HT-29 (cell line): ENCODE measurements around the gene B4GALNT2. TPM values are rescaled to one million over a fixed set of nuclear protein-coding genes. Genes with fewer than 3 reads are reported as not detected.
"Not testable (repeated sequence)": the region's sequence is repeated elsewhere in the genome, so short reads cannot be mapped to it uniquely, and the experiment has no call there.

Experiments used
- DNase-seq: peaks from one replicate; pipeline ENCODE4 v3.0.0-alpha.2; 2015; ENCODE audit warnings: low spot score
- total RNA-seq: library from RNA; depleted of rRNA; stranded (reverse); fragments of >200 nt; shearing (Covaris generic); gene quantifications from 2 replicates; pipeline ENCODE4 v1.2.3, GENCODE V29; 2014; rRNA removed

B4GALNT2 gene, protein sequence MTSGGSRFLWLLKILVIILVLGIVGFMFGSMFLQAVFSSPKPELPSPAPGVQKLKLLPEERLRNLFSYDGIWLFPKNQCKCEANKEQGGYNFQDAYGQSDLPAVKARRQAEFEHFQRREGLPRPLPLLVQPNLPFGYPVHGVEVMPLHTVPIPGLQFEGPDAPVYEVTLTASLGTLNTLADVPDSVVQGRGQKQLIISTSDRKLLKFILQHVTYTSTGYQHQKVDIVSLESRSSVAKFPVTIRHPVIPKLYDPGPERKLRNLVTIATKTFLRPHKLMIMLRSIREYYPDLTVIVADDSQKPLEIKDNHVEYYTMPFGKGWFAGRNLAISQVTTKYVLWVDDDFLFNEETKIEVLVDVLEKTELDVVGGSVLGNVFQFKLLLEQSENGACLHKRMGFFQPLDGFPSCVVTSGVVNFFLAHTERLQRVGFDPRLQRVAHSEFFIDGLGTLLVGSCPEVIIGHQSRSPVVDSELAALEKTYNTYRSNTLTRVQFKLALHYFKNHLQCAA
- 0.18 TPM in 1 of 2 replicates, not detected in the other for total RNA-seq

DNA sequence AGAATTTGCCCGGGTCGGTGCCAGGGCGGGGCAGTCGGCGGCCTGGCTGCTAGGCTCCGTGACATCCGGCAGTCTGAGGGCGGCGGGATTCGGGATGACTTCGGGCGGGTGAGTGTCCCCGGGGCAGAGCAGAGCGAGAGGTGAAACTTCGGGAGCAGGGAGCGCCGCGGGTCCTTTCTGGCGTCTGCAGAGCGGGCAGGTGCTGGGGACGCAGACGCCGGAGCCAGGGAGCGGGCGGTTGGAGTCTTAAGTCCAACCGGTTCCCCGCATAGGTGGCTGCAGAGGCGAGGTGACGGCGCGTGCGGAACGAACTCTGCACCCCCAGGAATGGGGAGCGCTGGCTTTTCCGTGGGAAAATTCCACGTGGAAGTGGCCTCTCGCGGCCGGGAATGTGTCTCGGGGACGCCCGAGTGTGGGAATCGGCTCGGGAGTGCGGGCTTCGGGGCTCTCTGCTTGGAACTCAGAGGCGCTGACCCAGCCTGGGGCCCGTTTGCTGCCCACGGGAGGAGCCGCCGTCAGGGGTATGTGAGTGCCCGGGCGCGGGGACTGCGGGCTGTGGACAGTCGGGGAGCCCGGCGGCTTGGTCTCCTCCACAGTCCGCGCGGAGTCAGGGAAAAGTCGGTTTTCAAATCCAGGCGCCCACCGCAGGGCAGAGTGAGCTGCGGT, at the start of gene B4GALNT2:
Gene B4GALNT2, plus strand, starts transcription at position 71 of the 666 bp plus-strand sequence. Its CDS starts 24 bp downstream, at position 95.
- DNase-seq = no peak

DNA sequence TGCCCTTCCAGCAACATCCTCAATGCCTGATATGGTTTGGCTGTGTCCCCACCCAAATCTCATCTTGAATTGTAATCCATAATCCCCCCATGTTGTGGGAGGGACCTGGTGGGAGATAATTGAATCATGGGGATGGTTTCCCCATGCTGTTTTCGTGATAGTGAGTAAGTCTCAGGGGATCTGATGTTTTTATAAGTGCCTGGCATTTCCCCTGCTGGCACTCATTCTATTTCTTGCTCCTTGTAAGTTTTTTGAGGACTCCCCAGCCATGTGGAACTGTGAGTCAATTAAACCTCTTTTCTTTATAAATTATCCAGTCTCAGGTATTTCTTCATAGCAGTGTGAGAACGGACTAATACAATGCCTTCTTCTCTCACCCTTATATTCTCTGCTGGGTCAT, 47.5 kb upstream of the B4GALNT2 start:
- not testable (repeated sequence) for DNase-seq

- no peak for DNase-seq
These were observed 46.8 kb upstream of the B4GALNT2 start for GRCh38 chr17:49085565-49086315.

DNA sequence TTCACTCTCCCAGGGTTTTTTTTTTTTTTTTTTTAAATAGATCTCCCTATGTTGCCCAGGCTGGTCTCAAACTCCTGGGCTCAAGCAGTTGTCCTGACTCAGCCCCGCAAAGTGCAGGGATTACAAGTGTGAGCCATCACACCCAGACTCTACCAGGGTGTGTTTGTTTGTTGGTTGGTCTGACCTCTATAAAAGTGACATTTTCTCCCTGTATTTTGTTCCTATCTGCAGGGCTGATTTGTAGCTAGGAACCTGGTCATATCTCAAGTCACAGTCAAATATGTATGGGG, 46.3 kb upstream of the B4GALNT2 start:
- no peak for DNase-seq

- DNase-seq = no peak
These were observed 45.9 kb upstream of the B4GALNT2 start for GRCh38 chr17:49086649-49087048.

GRCh38 chr17:49089094-49089493, 43.5 kb upstream of the B4GALNT2 start:
- DNase-seq = no peak

DNA sequence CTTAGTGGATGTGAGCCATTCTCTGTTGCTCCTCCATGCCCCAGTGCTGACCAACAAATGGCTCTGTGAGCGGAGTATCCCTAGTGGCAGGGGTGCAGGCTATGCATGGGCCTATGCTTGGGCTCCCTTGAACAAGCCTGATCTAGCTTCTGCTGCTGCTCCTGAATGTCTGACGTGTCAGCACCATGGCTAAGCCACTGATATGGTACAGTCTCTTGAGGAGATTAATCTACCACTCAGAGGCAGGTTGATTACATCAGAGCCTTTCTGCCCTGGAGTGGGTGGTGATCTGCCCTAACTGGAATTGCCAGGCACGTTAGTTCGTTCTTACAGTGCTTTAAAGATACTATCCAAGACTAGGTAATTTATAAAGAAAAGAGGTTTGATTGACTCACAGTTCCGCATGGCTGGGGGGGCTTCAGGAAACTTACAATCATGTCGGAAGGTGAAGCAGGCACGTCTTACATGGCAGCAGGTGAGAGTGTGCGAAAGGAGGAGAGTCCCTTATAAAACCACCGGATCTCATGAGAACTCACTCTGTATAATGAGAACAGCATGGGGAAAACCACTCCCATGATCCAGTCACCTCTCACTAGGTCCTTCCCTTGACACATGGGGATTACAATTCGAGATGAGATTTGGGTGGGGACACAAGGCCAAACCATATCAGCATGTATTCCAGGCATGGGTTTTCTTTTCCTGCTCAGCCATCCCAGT, 41.5 kb upstream of the B4GALNT2 start:
- DNase-seq = no peak

GRCh38 chr17:49093131-49093530, 39.4 kb upstream of the B4GALNT2 start:
- DNase-seq = peak; percentile 1

DNA sequence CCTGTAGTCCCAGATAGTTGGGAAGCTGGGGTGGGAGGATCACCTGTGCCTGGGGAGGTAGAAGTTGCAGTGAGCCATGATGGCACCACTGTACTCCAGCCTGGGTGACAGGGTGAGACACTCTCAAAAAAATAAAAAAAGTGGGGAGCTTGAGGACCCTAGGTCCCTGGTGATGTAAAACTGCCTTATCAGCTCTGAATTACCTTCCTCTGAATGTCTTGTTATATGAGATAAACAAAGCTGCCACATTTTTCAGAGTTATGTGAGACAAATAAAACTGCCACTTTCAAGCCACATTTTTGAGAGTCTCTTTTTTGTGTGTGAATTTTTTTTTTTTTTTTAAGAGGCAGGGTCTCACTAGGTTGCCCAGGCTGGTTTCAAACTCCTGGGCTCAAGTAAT, 32.0 kb upstream of the B4GALNT2 start:
- no peak for DNase-seq

GRCh38 chr17:49101054-49101534, 31.5 kb upstream of the B4GALNT2 start:
- DNase-seq = peak; percentile 57

DNA sequence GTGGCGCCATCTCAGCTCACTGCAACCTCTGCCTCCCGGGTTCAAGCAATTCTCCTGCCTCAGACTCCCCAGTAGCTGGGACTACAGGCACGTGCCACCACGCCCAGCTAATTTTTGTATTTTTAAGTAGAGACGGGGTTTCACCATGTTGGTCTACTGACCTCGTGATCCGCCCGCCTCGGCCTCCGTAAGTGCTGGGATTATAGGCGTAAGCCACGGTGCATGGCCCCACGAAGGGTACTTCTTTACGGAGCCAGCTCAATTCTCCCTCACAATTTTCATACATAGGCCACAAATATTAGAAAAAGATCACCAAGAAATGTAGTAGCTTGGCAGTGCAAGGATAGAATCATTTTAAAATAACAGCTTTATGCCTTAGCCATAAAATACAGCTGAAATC, 29.2 kb upstream of the B4GALNT2 start:
- DNase-seq = not testable (repeated sequence)

- no peak for DNase-seq
These were observed 28.0 kb upstream of the B4GALNT2 start for GRCh38 chr17:49104511-49105074.

DNA sequence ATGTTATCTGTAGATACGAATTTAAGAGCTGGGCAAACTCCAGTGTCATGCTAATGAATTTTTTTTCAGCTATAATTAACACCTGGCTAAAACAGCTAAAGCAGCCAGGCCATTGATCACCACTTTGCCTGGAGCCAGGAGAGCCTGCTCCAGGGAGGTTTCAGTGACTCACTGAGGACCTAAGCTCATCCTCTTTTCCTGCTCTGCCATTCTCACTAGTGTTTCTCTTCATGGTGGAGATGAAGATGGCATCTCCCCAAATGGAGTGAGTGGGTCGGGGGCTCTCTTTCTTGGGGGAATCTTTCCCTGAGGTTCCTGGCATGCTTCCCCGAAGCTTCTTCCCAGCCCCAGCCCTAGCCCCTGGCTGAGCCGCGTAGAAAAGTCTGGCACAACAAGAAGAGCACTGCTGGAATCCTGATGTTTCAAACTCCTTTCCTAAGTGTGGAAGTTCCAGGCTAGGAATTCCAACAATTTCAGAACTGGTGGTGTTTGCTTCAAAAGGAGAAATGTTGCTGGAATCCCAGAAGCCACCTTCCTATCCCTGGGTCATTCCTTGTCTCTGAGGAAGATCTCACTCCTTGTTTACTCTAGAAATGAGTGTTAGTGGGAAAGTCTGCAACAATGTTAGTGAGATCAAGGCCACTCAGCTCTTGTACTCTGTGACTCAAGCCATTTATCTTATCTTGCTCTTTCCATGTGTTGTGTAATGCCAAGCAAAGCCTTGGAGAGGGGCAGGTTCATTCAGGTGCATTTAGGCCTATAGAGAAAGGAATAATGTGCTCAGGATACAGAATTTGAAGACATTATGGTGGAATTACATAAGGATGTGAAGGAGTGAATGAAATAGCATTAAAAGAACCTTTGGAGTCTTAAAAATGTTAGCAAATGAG, 26.0 kb upstream of the B4GALNT2 start:
- no peak for DNase-seq

- no peak for DNase-seq
These were observed 25.4 kb upstream of the B4GALNT2 start for GRCh38 chr17:49107211-49107557.

DNA sequence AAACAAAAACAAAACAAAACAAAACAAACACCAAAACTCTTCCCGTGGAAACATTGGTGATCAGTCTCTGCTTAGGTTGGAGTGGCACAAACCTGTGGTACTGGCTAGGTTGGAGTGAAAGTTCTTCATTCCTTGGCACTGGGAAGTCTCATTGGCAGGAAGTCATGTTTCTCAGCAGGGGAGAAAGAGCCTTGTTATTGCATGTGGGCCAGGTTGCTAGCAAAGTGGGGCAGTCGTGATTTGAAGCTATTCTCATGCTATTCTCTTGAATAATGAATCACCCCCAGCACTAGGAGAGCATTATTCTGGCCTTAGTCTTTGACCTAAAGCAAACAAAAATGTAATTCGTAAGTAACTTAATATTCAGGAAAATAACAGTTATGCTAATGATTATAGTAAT, 24.3 kb upstream of the B4GALNT2 start:
- no peak for DNase-seq

DNA sequence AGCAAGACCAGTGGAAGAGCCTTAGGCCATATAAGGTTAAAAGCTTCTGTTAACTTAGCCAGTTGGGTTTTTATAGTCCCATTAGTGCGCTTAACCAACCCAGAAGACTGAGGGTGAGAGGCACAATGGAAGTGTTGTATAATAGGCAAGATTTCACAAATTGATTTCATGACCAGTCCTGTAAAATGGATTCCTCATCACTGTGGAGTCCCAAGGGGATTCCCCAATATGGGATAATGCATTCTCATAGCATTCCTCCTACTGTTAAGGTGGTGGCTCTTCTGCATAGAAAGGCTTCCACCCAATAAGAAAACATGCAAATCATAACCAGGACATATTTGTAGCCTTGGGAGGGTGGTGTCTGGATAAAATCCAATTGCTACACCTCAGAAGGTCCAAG, 22.1 kb upstream of the B4GALNT2 start:
- DNase-seq = no peak

DNA sequence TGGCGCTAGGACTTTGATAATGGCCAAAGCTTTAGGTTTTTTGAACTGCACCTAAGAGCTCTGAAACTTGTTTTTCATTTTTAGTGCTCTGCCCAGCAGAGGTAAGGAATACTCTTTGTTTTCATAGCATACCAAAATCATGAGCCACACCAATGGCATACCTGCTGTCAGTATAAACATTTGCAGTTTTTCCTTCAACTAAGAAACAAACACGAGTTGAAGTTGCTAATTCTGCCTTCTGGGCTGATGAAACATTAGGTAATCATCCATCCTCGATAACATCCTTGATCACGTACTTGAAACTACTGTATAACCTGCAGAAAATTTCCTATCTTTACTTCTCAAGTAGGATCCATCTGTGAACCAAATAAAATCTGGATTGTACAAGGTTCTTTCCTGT, 20.6 kb upstream of the B4GALNT2 start:
- no peak for DNase-seq

- no peak for DNase-seq
These were observed 19.6 kb upstream of the B4GALNT2 start for GRCh38 chr17:49112936-49113335.

GRCh38 chr17:49114703-49115102, 17.9 kb upstream of the B4GALNT2 start:
- no peak for DNase-seq

GRCh38 chr17:49117587-49118230, 14.9 kb upstream of the B4GALNT2 start:
- DNase-seq = no peak
